PFSK-1 (cell line): ENCODE measurements around the gene C5orf63.

Source experiments
- POLR2AphosphoS5 ChIP-seq: IDR thresholded peaks from 2 replicates; pipeline ENCODE4 v1.6.1; 2012; ENCODE audit warnings: low read depth, mild to moderate bottlenecking, control low read depth, low read length, moderate library complexity
- TAF1 ChIP-seq: IDR thresholded peaks from 2 replicates; pipeline ENCODE4 v1.6.1; 2012; ENCODE audit warnings: low read length, control low read depth, borderline replicate concordance; ENCODE audit not compliant: insufficient read depth
- TF ChIP-seq, protein P1 (sequence below), 2 experiments: IDR thresholded peaks; 2 replicates each; pipeline versions ENCODE4 v1.6.1 to v1.8.0; 2011 to 2012; ENCODE audit warnings: low read depth in 2 of 2, low read length in 2 of 2, control low read depth in 1 of 2, inconsistent platforms in 1 of 2, mild to moderate bottlenecking in 1 of 2, moderate library complexity in 1 of 2; ENCODE audit not compliant: insufficient read depth in 1 of 2

DNA sequence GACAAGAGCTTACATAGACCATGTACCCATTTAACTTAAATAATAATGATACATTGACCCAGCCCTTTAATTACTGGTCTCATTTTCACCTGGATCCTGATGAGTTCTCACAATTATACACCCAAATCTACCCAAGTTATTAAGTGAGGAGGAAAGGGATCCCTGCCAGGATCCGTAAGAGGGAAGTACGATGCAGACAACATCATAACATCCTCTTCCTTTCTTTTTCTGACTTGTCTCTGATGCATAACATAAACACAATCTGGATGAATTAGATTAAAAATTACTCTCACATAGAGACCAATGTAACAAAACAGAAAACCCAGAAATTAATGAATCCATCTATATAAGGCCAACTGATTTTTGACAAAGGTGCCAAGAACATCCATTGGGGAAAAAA lies 59.9 kb downstream of the C5orf63 start:
- TF ChIP-seq POLR2AphosphoS5 (no peak), TAF1 (no peak)
- TF ChIP-seq, protein P1, sequence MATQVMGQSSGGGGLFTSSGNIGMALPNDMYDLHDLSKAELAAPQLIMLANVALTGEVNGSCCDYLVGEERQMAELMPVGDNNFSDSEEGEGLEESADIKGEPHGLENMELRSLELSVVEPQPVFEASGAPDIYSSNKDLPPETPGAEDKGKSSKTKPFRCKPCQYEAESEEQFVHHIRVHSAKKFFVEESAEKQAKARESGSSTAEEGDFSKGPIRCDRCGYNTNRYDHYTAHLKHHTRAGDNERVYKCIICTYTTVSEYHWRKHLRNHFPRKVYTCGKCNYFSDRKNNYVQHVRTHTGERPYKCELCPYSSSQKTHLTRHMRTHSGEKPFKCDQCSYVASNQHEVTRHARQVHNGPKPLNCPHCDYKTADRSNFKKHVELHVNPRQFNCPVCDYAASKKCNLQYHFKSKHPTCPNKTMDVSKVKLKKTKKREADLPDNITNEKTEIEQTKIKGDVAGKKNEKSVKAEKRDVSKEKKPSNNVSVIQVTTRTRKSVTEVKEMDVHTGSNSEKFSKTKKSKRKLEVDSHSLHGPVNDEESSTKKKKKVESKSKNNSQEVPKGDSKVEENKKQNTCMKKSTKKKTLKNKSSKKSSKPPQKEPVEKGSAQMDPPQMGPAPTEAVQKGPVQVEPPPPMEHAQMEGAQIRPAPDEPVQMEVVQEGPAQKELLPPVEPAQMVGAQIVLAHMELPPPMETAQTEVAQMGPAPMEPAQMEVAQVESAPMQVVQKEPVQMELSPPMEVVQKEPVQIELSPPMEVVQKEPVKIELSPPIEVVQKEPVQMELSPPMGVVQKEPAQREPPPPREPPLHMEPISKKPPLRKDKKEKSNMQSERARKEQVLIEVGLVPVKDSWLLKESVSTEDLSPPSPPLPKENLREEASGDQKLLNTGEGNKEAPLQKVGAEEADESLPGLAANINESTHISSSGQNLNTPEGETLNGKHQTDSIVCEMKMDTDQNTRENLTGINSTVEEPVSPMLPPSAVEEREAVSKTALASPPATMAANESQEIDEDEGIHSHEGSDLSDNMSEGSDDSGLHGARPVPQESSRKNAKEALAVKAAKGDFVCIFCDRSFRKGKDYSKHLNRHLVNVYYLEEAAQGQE (IDR thresholded peaks at IDR 0.05; ENCODE audit: insufficient read depth in 1 of 2, low read depth in 2 of 2, low read length in 2 of 2), result no peak
